ENCODE measurements around the gene ZNF362. TPM values are rescaled to one million over a fixed set of nuclear protein-coding genes. Genes with fewer than 3 reads are reported as not detected.
A peak's percentile ranks its signal among the peaks of the same experiment; 100 is the strongest.

The ZNF362 gene
- total RNA-seq, 1 experiment from 2014 or later: 14.6 TPM

GRCh38 chr1:33346927-33347649 is 90.8 kb downstream of the ZNF362 start:
- DNase-seq (ENCODE audit: low read depth): peak; percentile 97

- DNase-seq (ENCODE audit: low read depth): peak; percentile 72
Observed at GRCh38 chr1:33347650-33347992, 91.3 kb downstream of the ZNF362 start.

- peak; percentile 71 for DNase-seq (ENCODE audit: low read depth)
Observed at GRCh38 chr1:33348194-33348593, 91.9 kb downstream of the ZNF362 start.

- DNase-seq (ENCODE audit: low read depth): peak; percentile 65
Observed at GRCh38 chr1:33348676-33349080, 92.4 kb downstream of the ZNF362 start.

- DNase-seq (ENCODE audit: low read depth): peak; percentile 61
Observed at GRCh38 chr1:33349081-33349759, 92.9 kb downstream of the ZNF362 start.

- peak; percentile 95 for DNase-seq (ENCODE audit: low read depth)
Observed at GRCh38 chr1:33349778-33350610, 93.7 kb downstream of the ZNF362 start.

Other genes starting within 250 kb of the ZNF362 start
- 339 and 582 TPM in 2 replicates for gene AK2, start 219.6 kb upstream of the ZNF362 start, total RNA-seq (2014; rRNA removed; shearing (Covaris generic))
- gene AZIN2, start 175.3 kb upstream of the ZNF362 start, total RNA-seq (2014; rRNA removed; shearing (Covaris generic)): 2.4 and 8.9 TPM in 2 replicates
- 2.9 and 5.4 TPM in 2 replicates for gene TRIM62, start 74.4 kb upstream of the ZNF362 start, total RNA-seq (2014; rRNA removed; shearing (Covaris generic))
- gene A3GALT2, start 64.6 kb downstream of the ZNF362 start, total RNA-seq (2014; rRNA removed; shearing (Covaris generic)): not detected in 2 replicates
- gene PHC2, start 174.6 kb downstream of the ZNF362 start, total RNA-seq (2014; rRNA removed; shearing (Covaris generic)): 101 and 108 TPM in 2 replicates
- 5.5 and 9.1 TPM in 2 replicates for gene ZSCAN20, start 216.2 kb downstream of the ZNF362 start, total RNA-seq (2014; rRNA removed; shearing (Covaris generic))

Measured in Daoy (cell line).